HUDEP-2 (cell line): ENCODE data around the gene UGT2A3.
A peak's percentile ranks its signal among the peaks of the same experiment; 100 is the strongest.
"Not testable (repeated sequence)": the region's sequence is repeated elsewhere in the genome, so short reads cannot be mapped to it uniquely, and the experiment has no call there.

Experiments used
- DNase-seq, 76 experiments: peaks; one replicate each; lab custom pipeline; 2025; ENCODE audit not compliant: unreplicated experiment in 76 of 76; lab: John Stamatoyannopoulos, UW

Gene UGT2A3

GRCh38 chr4:68951078-68951805 is at the start of gene UGT2A3:
UGT2A3 (minus strand) TSS chr4:68951804; CDS start chr4:68951760, 44 bp downstream.
- peak in 1 of 76 experiments; percentile 0 for DNase-seq

DNA sequence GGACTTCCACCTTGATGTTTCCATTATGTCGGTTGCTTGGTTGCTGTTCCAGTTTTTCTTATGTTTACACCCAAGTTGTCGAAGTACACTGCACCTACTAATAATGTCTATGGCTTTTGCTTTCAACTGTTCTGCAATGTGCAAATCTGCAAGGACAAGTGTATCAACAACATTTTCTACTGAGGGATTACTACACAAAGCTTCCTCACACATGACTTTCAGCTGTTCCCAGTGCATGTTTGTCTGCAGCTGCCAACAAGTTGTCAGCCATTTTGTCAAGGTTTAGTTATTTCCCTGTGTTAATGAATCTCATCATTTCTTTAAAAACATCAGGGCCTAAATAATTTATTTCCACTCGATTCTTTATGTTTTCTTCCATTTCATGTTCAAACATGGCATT is 45.4 kb upstream of the UGT2A3 start:
- DNase-seq: no peak

DNA sequence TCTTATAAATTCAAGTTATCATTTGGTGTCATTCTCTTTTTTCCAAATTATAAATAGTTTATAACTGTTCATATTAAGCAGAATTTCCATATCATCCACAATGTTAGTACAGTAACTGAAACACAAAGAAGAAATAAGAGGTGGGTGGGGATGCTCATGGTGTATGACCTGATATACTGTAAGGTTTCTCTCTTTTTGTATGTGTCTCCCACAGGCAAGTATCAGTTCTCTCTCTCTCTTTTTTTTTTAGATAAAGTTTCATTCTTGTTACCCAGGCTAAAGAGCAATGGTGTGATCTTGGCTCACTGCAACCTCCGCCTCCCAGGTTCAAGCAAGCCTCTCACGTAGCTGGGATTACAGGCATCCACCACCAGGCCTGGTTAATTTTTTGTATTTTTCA is 43.7 kb upstream of the UGT2A3 start:
- DNase-seq: no peak

GRCh38 chr4:68987007-68987406 is 35.4 kb upstream of the UGT2A3 start:
- no peak for DNase-seq

- no peak for DNase-seq
Observed at GRCh38 chr4:68985442-68985841, 33.8 kb upstream of the UGT2A3 start.

DNA sequence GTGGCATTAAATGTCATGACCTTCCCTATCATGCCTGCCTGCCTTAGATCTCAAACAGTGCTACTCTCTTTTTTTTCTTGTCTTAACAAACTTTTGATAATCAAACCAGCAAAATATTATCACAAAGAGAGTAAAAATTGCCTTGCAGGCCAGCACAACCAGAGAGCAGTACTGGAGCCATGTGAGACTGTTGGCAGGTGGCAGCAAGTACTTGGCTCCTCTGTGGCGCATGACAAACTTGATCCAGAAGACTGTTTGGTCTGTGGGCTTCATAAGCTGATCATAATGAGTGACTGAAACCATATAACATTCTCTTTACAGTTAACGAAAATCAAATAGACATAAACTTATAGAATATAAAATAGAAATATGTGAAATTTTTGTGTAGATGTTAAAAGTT is 33.3 kb upstream of the UGT2A3 start:
- no peak for DNase-seq

DNA sequence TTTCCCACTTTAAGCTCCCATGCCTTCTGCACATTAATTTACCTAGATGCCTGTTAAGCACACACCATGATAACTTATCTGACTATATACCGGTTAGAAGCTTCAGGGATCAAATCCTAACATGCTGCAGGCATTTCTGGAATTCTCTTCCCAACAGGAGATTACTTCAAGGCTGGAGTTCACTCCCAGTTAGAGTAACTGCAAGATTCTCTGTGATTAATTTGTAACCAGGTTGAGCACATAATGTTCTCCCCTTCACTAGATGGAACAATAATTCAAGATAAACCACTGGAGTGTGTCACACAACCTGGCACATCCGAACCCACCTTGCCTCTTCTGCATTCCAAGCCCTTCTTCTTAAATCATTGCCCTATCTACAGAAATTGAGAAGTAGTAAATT is 11.8 kb upstream of the UGT2A3 start:
- no peak for DNase-seq

DNA sequence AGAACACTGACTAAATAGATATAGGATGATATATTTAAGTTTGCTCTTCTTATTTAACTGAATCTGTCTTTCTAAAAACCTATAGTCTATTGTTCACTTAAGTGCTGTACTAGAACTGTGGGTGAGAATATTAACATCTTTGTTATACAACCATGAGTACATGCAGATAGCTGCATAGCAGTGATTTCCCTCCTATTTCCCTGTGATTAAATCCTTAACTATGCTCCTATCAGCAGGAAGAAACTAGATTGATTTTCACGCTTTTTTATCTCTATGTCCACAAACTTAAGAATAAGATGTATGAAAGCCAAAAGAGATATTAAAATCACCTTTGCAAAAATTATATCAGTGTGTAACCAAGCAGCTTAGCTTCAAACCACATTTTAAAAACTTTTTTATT is 11.3 kb upstream of the UGT2A3 start:
- no peak for DNase-seq

- no peak for DNase-seq
Observed at GRCh38 chr4:68960294-68961163, 8.9 kb upstream of the UGT2A3 start.

GRCh38 chr4:68959085-68959484 is 7.5 kb upstream of the UGT2A3 start:
- DNase-seq: not testable (repeated sequence)

DNA sequence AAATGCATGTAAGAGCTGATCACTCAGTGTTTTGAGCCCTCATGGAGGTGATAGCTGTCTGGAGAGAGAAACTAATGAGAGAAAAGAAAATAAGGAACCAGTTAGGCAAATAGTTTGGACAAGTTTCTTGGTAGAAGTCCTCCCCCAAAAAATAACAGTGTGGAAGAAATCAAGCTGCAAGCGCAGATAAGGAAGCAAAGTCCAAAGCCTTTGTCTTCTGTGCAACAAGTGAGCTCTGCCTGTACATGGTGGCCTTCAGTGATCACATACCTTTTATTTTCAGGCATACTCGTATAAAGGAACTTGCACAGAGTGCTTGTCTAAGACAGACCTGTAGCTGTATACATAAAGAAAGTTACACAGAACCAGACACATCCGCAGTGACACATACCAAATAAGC is 2.5 kb upstream of the UGT2A3 start:
- peak in 19 of 76 experiments; percentile 0 to 51 (median 15) for DNase-seq

GRCh38 chr4:68953056-68953596 is 1.5 kb upstream of the UGT2A3 start:
- DNase-seq: peak in 9 of 76 experiments; percentile 3 to 45 (median 11)

DNA sequence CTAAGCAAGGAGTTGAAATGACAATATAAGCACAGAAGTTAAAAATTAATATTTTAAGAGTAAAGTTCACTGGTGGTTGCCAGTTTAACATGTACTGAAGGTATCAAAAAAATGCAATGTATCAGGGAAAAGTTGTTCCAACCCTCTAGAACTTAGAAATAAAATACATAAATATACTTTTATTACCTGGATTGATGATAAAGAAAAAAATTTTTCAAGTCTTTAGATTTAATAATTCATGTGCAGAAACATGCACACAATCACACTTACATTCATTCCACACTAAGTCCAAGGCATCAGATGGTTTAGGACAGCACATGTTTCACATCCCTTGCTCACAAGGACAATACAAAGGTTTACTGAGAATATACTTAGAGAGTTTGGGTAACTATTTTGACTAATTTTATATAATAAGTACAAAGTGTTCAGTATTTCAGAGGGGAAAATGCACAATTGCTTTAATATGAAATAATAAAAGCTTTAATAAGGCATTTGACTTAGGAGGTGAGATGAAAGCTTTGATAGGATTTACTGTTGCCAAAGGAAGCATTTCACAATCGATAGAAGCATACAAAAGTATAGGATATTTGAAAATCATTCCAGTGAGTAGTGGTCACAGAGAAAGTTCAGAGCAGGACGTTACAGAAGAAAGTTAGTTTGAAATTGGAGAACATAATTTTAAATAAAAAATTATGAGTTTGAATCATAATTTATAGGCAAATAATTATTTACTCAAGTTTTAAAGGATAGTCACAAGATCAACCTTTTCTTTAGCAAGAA is 392 bp upstream of the UGT2A3 start:
- DNase-seq: no peak

GRCh38 chr4:68950033-68950432 is 1.6 kb downstream of the UGT2A3 start:
- no peak for DNase-seq

DNA sequence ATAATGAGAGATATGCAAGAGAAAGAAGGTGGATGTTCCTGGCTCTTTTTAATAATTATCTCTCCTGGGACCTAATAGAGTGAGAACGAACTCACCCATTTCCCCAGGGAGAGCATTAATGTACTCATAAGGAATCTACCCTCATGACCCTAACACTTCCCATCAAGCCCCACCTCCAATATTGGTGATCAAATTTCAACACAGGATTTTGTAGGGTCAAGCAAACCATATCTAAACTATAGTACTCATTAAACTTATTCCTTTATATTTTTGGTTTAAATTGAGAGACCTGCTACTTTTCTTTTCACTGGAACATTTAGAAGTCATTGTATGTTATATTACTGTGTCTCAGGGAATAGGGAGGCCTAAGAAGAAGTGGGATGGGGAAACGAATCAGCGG is 2.6 kb downstream of the UGT2A3 start:
- DNase-seq: no peak

DNA sequence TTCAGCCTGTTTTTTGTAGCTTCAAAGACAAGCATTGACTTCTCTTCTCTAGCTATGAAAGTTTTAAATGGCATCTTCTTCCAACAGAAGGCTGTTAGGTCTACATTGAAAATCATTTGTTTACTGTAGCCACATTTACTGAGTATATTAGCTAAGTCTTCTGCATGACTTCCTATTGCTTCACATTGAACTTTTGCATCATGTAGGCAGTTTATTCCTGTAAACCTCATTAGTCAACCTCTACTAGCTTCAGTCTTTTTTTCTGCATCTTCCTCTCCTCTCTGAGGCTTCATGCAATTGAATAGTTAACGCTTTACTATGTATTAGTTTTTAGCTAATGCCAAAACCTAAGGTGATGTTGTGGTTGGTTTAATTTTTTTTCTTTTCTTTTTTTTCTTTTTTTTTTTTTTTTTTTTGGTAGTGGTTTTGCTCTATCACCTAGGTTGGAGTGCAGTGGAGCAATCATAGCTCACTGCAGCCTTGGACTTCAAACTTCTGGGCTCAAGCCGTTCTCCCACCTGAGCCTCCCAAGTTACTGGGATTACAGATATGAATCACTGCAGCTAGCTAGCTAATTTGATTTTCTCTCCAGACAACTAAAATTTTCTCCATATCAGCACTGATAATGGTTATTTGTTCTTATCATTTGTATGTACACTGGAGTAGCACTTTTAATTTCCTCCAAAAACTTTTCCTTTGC is 3.4 kb downstream of the UGT2A3 start:
- no peak for DNase-seq

GRCh38 chr4:68929076-68929737 is 22.4 kb downstream of the UGT2A3 start:
- no peak for DNase-seq

DNA sequence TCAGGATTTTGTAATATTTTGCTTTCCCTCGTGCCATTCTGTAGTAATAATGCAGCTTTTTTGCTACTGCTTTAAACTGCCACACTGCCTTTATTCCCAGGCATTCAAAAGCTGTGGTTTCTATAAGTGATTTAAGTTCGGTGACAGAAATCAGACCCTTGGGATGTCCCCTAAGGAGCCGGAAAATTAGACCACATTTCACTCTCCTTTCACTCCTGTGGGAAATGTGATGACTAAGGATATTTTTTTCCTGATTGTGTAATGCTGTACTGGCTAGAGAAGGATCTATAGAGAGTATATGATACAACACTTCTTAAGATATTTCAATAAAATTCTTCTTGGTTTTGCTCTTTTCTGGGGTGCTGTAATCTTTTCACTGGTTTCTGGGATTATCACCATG is 24.4 kb downstream of the UGT2A3 start:
- DNase-seq: no peak

GRCh38 chr4:68922202-68922601 is 29.4 kb downstream of the UGT2A3 start:
- DNase-seq: not testable (repeated sequence)

DNA sequence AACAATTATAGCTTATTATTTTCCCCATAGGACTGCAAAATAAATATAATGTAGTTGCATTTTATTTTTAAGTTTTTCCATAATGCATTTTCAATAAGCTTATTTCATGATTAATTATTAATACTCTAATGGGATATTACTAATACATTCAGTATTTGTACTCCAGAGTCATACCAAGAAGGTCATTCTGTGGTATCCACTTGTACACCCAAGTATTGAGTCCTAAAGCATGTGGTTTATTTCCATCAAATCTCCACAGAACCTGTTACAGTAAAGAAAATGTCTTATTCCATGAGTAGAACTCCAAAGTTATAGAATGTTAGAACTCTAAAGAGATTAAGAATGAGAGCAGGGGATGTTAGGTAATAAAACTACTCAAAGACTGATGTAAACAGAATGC is 30.6 kb downstream of the UGT2A3 start:
- DNase-seq: no peak
